Measurements from ENCODE around the gene SCMH1. TPM values are rescaled to one million over a fixed set of nuclear protein-coding genes. Genes with fewer than 3 reads are reported as not detected.

Gene SCMH1
- total RNA-seq, 1 experiment from 2014 or later: 28.0 TPM

- Histone ChIP-seq H3K9ac (ENCODE audit: low read length) (peak overlapping the region; percentile 97; the same call in 1 of the 2 replicates), H3K4me3 (replicated peaks in 1 of 2; ENCODE audit: low read depth in 1 of 2, low read length in 2 of 2) (no peak overlapping the region), H4K20me1 (ENCODE audit: insufficient read depth) (peaks cover 22% of the 10 kb centered on the region; the same call in 1 of the 2 replicates)
Observed at GRCh38 chr1:40981691-40982448, 260.2 kb downstream of the SCMH1 start.

More at GRCh38 chr1:40981691-40982448, 260.2 kb downstream of the SCMH1 start:
- peaks cover 69% of the 10 kb centered on the region for H3K79me2 ChIP-seq (ENCODE audit: insufficient read depth, low read length)
- DNase-seq (ENCODE audit: low read depth, low spot score): no peak
- no peak overlapping the region for H2AFZ ChIP-seq (ENCODE audit: low read depth, low read length, poor library complexity, severe bottlenecking)
- no TSS peak for BruUV-seq (replicated peaks)
- H3K4me2 ChIP-seq (ENCODE audit: low read length): peak overlapping the region; percentile 92
- no peak for ATAC-seq
- CTCF ChIA-PET: no interaction called here
- no peaks in the 10 kb centered on the region for H3K27me3 ChIP-seq (ENCODE audit: insufficient read depth, low read length)
- H3K4me1 ChIP-seq (ENCODE audit: control insufficient read depth in 1 of 2, insufficient read depth in 2 of 2, low read length in 2 of 2): peaks cover 7 to 32% of the 10 kb centered on the region in 2 experiments; a peak in 3 of 4 replicates
- POLR2A ChIA-PET: no interaction called here
- H3K36me3 ChIP-seq (ENCODE audit: control insufficient read depth in 1 of 2, insufficient read depth in 2 of 2, low read length in 2 of 2): peaks cover 31 to 42% of the 10 kb centered on the region in 2 experiments
- intact Hi-C loops (cut with micrococcal nuclease): no loop called here
- TF ChIP-seq CEBPB (IDR thresholded peaks at IDR 0.05; ENCODE audit: low read depth) (no peak), SRF (IDR thresholded peaks at IDR 0.05; ENCODE audit: low read depth) (no peak), EZH2 (IDR thresholded peaks at IDR 0.05) (no peak), FOSL1 (IDR thresholded peaks at IDR 0.05; ENCODE audit: low read depth) (no peak), TCF7L2 (IDR thresholded peaks at IDR 0.05; ENCODE audit: borderline replicate concordance, extremely low read depth, insufficient read depth, insufficient read length) (no peak), RAD21 (IDR thresholded peaks at IDR 0.05; ENCODE audit: low read depth) (no peak), ZBTB33 (IDR thresholded peaks at IDR 0.05; ENCODE audit: extremely low read depth, insufficient replicate concordance, low read length) (no peak), EZH2phosphoT487 (IDR thresholded peaks at IDR 0.05; ENCODE audit: borderline replicate concordance) (no peak), ATF3 (IDR thresholded peaks at IDR 0.05) (no peak), POLR2AphosphoS5 (IDR thresholded peaks at IDR 0.05; ENCODE audit: low read depth, low read length) (no peak), YY1 (IDR thresholded peaks at IDR 0.05; ENCODE audit: extremely low read depth, insufficient replicate concordance, low read depth, low read length) (no peak), POLR2A (IDR thresholded peaks at IDR 0.05; ENCODE audit: borderline replicate concordance, extremely low read depth, insufficient read depth, insufficient read length) (no peak), ZNF274 (IDR thresholded peaks at IDR 0.05; ENCODE audit: low read depth, low read length) (no peak), SP1 (IDR thresholded peaks at IDR 0.05; ENCODE audit: low read depth) (no peak), JUND (IDR thresholded peaks at IDR 0.05) (no peak), ELF1 (IDR thresholded peaks at IDR 0.05; ENCODE audit: borderline replicate concordance, low read depth) (no peak)
- TF ChIP-seq, protein P1, sequence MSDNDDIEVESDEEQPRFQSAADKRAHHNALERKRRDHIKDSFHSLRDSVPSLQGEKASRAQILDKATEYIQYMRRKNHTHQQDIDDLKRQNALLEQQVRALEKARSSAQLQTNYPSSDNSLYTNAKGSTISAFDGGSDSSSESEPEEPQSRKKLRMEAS (IDR thresholded peaks at IDR 0.05): no peak
- TF ChIP-seq, protein P2, sequence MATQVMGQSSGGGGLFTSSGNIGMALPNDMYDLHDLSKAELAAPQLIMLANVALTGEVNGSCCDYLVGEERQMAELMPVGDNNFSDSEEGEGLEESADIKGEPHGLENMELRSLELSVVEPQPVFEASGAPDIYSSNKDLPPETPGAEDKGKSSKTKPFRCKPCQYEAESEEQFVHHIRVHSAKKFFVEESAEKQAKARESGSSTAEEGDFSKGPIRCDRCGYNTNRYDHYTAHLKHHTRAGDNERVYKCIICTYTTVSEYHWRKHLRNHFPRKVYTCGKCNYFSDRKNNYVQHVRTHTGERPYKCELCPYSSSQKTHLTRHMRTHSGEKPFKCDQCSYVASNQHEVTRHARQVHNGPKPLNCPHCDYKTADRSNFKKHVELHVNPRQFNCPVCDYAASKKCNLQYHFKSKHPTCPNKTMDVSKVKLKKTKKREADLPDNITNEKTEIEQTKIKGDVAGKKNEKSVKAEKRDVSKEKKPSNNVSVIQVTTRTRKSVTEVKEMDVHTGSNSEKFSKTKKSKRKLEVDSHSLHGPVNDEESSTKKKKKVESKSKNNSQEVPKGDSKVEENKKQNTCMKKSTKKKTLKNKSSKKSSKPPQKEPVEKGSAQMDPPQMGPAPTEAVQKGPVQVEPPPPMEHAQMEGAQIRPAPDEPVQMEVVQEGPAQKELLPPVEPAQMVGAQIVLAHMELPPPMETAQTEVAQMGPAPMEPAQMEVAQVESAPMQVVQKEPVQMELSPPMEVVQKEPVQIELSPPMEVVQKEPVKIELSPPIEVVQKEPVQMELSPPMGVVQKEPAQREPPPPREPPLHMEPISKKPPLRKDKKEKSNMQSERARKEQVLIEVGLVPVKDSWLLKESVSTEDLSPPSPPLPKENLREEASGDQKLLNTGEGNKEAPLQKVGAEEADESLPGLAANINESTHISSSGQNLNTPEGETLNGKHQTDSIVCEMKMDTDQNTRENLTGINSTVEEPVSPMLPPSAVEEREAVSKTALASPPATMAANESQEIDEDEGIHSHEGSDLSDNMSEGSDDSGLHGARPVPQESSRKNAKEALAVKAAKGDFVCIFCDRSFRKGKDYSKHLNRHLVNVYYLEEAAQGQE (IDR thresholded peaks at IDR 0.05; ENCODE audit: low read depth): no peak
- no peaks in the 10 kb centered on the region for H3K9me2 ChIP-seq (ENCODE audit: insufficient read depth)
- no peak overlapping the region for H3K27ac ChIP-seq (ENCODE audit: low read depth, low read length)
- RAD21 ChIA-PET (ENCODE audit: low non-redundant PET in 1 of 2, low total read pairs in 2 of 2, uncharacterized antibody in 2 of 2, unreplicated experiment in 2 of 2): no interaction called here
- H3K9me3 ChIP-seq (ENCODE audit: control insufficient read depth in 1 of 2, insufficient read depth in 1 of 2, low read depth in 1 of 2, low read length in 2 of 2): no peaks in the 10 kb centered on the region
